Stomach (tissue), 9 donors: ENCODE results near the gene ADD3. TPM values are rescaled to one million over a fixed set of nuclear protein-coding genes. Genes with fewer than 3 reads are reported as not detected.

Source experiments
- DNase-seq, 2 donors: peaks; one replicate each; pipeline versions ENCODE4 v3.0.0 to v3.0.0-alpha.2; 2013 to 2019
- H3K27ac ChIP-seq, 5 donors: fragments of 200-600 bp in 4 of 5; sonication (generic) in 4 of 5; one replicate each; pipeline ENCODE4 v1.5.1; 2013 to 2019; ENCODE audit warnings: mild to moderate bottlenecking in 1 of 5, moderate library complexity in 1 of 5
- H3K27me3 ChIP-seq, 3 donors: fragments of 200-600 bp; sonication (generic); one replicate each; pipeline ENCODE4 v1.5.1; 2017 to 2019; ENCODE audit warnings: mixed run types in 1 of 3
- H3K36me3 ChIP-seq, 4 donors: fragments of 200-600 bp; sonication (generic); 1 replicate in 3 of 4; 2 replicates in 1 of 4; pipeline ENCODE4 v1.5.1; 2016 to 2019
- H3K4me1 ChIP-seq, 4 donors: fragments of 200-600 bp; sonication (generic); one replicate each; pipeline ENCODE4 v1.5.1; 2016 to 2019
- H3K4me3 ChIP-seq, 4 donors: fragments of 200-600 bp; sonication (generic) in 3 of 4; one replicate each; pipeline ENCODE4 v1.5.1; 2016 to 2019; ENCODE audit warnings: mild to moderate bottlenecking in 1 of 4
- H3K9me3 ChIP-seq, 4 donors: fragments of 200-600 bp; sonication (generic); one replicate each; pipeline ENCODE4 v1.5.1; 2016 to 2019
- EP300 ChIP-seq: sonication (generic); formaldehyde crosslinking; IDR thresholded peaks from one replicate; pipeline ENCODE4 v1.6.1; 2017; ENCODE audit warnings: antibody characterized with exemption
- POLR2A ChIP-seq, 4 donors: fragments of 450-650 bp; IDR thresholded peaks; one replicate each; pipeline ENCODE4 v1.6.1; 2016; ENCODE audit warnings: antibody characterized with exemption in 4 of 4, control low read depth in 2 of 4, mild to moderate bottlenecking in 1 of 4, moderate library complexity in 1 of 4
- POLR2AphosphoS5 ChIP-seq, 3 donors: sonication (generic); formaldehyde crosslinking; IDR thresholded peaks; one replicate each; pipeline ENCODE4 v1.6.1; 2016; ENCODE audit warnings: antibody characterized with exemption in 3 of 3
- WGBS, 5 donors: extraction: QIAGEN DNeasy Blood & Tissue Kit in 3 of 5; methylation state at CpG; one replicate each; pipeline versions ENCODE4 v1.1.5 to v1.1.7; 2013 to 2018; 5-methylcytosine and 5-hydroxymethylcytosine counted together
- intact Hi-C: fragments of 100-400 bp; cut with DNase I; formaldehyde crosslinking; loops from one replicate; pipeline ENCODE4 v1.15.1; 2023; ENCODE audit warnings: low total_unique reads
- polyA plus RNA-seq, 3 donors: library from polyadenylated mRNA; stranded (reverse); fragments of 200-250 nt; gene quantifications; one replicate each; pipeline ENCODE4 v1.2.3, GENCODE V29; 2013
- total RNA-seq, 5 donors: library from RNA; depleted of rRNA; stranded (reverse); fragments of >200 nt; gene quantifications; one replicate each; pipeline versions ENCODE4 v1.1.0 to v1.2.3, GENCODE V29; 2014 to 2016
- TF ChIP-seq, protein P1 (sequence below), 7 experiments: fragments of 450-650 bp in 4 of 7; fragments of 200-600 bp in 3 of 7; sonication (generic) in 3 of 7; IDR thresholded peaks; one replicate each; pipeline ENCODE4 v1.5.1; 2016 to 2019; ENCODE audit warnings: antibody characterized with exemption in 7 of 7, control low read depth in 2 of 7, mild to moderate bottlenecking in 1 of 7
- donor health status: healthy with polysubstance abuse.
- donor health status: Bipolar disorder and iron deficiency.
- donor health status: healthy.

Gene ADD3
- total and polyA plus RNA-seq, 8 donors, result 22.9 to 600 (median 80.3) TPM

GRCh38 chr10:110176141-110177030, 168.6 kb downstream of the ADD3 start:
- no peaks in the 10 kb centered on the region for H3K36me3 ChIP-seq
- peaks cover 0 to 28% (median 0%) of the 10 kb centered on the region in 3 donors for H3K27me3 ChIP-seq
- no peak for DNase-seq
- no peaks in the 10 kb centered on the region for H3K4me1 ChIP-seq
- intact Hi-C loops, result no loop called here
- H3K27ac ChIP-seq, result no peak overlapping the region
- H3K4me3 ChIP-seq, result no peak overlapping the region
- 61 to 74% (median 68%) methylated on average over 19 of the region's 19 CpGs for WGBS, 5 donors
- TF ChIP-seq POLR2AphosphoS5 (IDR thresholded peaks at IDR 0.05) (no peak), EP300 (no peak), POLR2A (IDR thresholded peaks at IDR 0.05) (no peak)
- TF ChIP-seq, protein P1, sequence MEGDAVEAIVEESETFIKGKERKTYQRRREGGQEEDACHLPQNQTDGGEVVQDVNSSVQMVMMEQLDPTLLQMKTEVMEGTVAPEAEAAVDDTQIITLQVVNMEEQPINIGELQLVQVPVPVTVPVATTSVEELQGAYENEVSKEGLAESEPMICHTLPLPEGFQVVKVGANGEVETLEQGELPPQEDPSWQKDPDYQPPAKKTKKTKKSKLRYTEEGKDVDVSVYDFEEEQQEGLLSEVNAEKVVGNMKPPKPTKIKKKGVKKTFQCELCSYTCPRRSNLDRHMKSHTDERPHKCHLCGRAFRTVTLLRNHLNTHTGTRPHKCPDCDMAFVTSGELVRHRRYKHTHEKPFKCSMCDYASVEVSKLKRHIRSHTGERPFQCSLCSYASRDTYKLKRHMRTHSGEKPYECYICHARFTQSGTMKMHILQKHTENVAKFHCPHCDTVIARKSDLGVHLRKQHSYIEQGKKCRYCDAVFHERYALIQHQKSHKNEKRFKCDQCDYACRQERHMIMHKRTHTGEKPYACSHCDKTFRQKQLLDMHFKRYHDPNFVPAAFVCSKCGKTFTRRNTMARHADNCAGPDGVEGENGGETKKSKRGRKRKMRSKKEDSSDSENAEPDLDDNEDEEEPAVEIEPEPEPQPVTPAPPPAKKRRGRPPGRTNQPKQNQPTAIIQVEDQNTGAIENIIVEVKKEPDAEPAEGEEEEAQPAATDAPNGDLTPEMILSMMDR (IDR thresholded peaks at IDR 0.05), result no peak
- no peaks in the 10 kb centered on the region for H3K9me3 ChIP-seq

DNA sequence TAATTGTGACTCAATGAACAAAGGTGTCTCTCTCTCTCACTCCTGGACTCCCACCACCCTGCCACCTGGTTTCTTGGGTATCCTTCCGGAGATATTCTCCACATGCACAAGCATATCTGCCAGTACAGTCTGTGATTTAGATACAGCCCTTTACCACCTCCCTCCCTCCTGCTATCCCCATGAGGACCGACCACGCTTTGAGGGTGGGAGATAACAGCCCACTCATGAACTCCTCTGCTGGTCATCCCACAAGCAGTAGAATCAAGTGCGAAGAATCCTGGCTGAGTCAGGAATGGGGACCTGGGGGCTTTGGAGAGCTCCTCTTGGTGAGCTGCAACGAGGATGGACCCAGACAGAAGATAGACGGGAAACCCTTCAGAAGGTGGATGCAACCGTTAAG, 171.4 kb downstream of the ADD3 start:
- no peaks in the 10 kb centered on the region for H3K36me3 ChIP-seq
- no peaks in the 10 kb centered on the region for H3K9me3 ChIP-seq
- TF ChIP-seq EP300 (no peak), POLR2AphosphoS5 (IDR thresholded peaks at IDR 0.05) (no peak), POLR2A (IDR thresholded peaks at IDR 0.05) (no peak)
- TF ChIP-seq, protein P1 (IDR thresholded peaks at IDR 0.05), result no peak
- H3K27me3 ChIP-seq, result peaks cover 0 to 12% (median 0%) of the 10 kb centered on the region in 3 donors
- no peak for DNase-seq
- H3K4me3 ChIP-seq, result no peak overlapping the region
- intact Hi-C loops, result no loop called here
- H3K4me1 ChIP-seq, result peaks cover 0 to 4% (median 0%) of the 10 kb centered on the region in 4 donors
- no peak overlapping the region for H3K27ac ChIP-seq
- WGBS, 5 donors, result 88 to 94% (median 91%) methylated on average over 7 of the region's 7 CpGs

DNA sequence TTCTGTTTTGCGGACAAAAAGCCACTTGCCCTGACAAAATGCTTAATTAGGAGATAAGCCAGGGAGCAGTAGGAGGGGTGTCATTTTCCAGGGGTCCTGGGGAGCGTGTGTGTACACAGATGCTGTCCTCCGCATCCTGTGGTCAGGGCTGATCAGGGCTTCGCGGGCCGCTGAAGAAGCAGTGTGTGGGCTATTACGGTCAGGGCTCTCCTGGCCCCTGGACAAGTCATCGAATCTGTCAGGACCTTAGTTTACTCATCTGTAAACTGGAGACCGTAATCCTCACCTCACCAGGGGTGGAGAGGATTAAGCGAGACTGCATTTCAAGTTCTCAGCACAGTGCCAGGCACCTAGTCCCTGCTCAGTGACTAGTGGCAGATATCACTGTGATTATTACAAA, 173.7 kb downstream of the ADD3 start:
- peaks cover 0 to 3% (median 0%) of the 10 kb centered on the region in 3 donors for H3K27me3 ChIP-seq
- intact Hi-C loops, result no loop called here
- no peaks in the 10 kb centered on the region for H3K9me3 ChIP-seq
- 81 to 87% (median 86%) methylated on average over 10 of the region's 10 CpGs for WGBS, 5 donors
- no peak for TF ChIP-seq POLR2A (IDR thresholded peaks at IDR 0.05)
- no peak overlapping the region for H3K27ac ChIP-seq
- H3K4me3 ChIP-seq, result no peak overlapping the region
- H3K36me3 ChIP-seq, result no peaks in the 10 kb centered on the region
- peaks cover 0 to 4% (median 0%) of the 10 kb centered on the region in 4 donors for H3K4me1 ChIP-seq
- DNase-seq, result no peak

GRCh38 chr10:110181911-110182310, 174.1 kb downstream of the ADD3 start:
- TF ChIP-seq EP300, result no peak
- no peak for TF ChIP-seq POLR2AphosphoS5 (IDR thresholded peaks at IDR 0.05)
- TF ChIP-seq, protein P1 (IDR thresholded peaks at IDR 0.05), result no peak
- TF ChIP-seq POLR2A (IDR thresholded peaks at IDR 0.05), result no peak
- intact Hi-C loops, result no loop called here
- 58 to 70% (median 68%) methylated on average over 5 of the region's 5 CpGs for WGBS, 5 donors
- no peaks in the 10 kb centered on the region for H3K9me3 ChIP-seq
- H3K4me3 ChIP-seq, result no peak overlapping the region
- no peak overlapping the region for H3K27ac ChIP-seq
- peaks cover 0 to 4% (median 0%) of the 10 kb centered on the region in 4 donors for H3K4me1 ChIP-seq
- no peak for DNase-seq
- H3K27me3 ChIP-seq, result peaks cover 0 to 3% (median 0%) of the 10 kb centered on the region in 3 donors
- H3K36me3 ChIP-seq, result no peaks in the 10 kb centered on the region

DNA sequence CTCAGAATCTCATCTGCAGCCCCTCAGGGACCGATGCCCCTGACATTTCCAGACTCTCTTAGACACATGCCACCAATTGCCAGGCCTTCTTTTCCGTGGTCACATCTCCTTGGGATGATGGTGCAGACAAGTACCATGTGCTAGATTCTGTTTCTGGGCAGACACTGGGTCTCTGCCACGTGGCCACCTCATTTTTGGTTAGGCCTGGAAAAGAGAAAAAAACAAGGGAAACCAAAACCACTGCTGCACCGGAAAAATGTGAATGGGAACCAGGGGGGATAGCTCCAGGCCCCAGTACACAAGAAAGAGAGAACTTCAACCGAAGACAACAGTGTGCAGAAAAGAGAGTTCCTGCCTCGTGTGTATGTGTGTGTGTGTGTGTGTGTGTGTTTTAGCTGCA, 176.6 kb downstream of the ADD3 start:
- Histone ChIP-seq H3K4me3 (no peak overlapping the region), H3K27me3 (no peaks in the 10 kb centered on the region), H3K4me1 (peaks cover 0 to 4% (median 0%) of the 10 kb centered on the region in 4 donors), H3K36me3 (no peaks in the 10 kb centered on the region), H3K9me3 (no peaks in the 10 kb centered on the region), H3K27ac (no peak overlapping the region)
- TF ChIP-seq, protein P1 (IDR thresholded peaks at IDR 0.05), result no peak
- TF ChIP-seq EP300 (no peak), POLR2AphosphoS5 (IDR thresholded peaks at IDR 0.05) (no peak), POLR2A (IDR thresholded peaks at IDR 0.05) (no peak)
- DNase-seq, result no peak
- 59 to 72% (median 68%) methylated on average over 6 of the region's 6 CpGs for WGBS, 5 donors
- intact Hi-C loops, result no loop called here
